Posterior vena cava (tissue), 2 donors: ENCODE results near the gene BATF2. TPM values are rescaled to one million over a fixed set of nuclear protein-coding genes. Genes with fewer than 3 reads are reported as not detected.
"Not testable (repeated sequence)": the region's sequence is repeated elsewhere in the genome, so short reads cannot be mapped to it uniquely, and the experiment has no call there.

Source experiments
- DNase-seq: peaks from one replicate; pipeline ENCODE4 v3.0.0-alpha.2; 2020; ENCODE audit warnings: low spot score
- intact Hi-C, 2 donors: fragments of 100-400 bp; cut with DNase I; formaldehyde crosslinking; loops; one replicate each; pipeline versions ENCODE4 v1.14.1 to v1.14.2; 2022 to 2023
- total RNA-seq, 2 donors: library from RNA; stranded (reverse); fragmentation: NEBNext Ultra II Directional; extraction: Animal tissue kit (Norgen Biotek cat#: 25700); gene quantifications; one replicate each; pipeline ENCODE4 v1.2.1, GENCODE V29; 2021
- donor health status: DM: yes; HTN: yes; CAD: no.
- donor health status: DM: yes; HTN: yes; CAD: no.

Gene BATF2
- total RNA-seq, 2 donors from 2014 or later, result 1.7 to 1.8 TPM

GRCh38 chr11:65014726-65015227 is 18.0 kb upstream of the BATF2 start:
- intact Hi-C loops, result no loop called here

GRCh38 chr11:65013888-65014725 is 17.3 kb upstream of the BATF2 start, which contains the start of gene ARL2:
TSS of gene ARL2 (plus strand) at chr11:65014160. CDS start at chr11:65014208, 48 bp downstream.
- peak; percentile 97 for DNase-seq
- intact Hi-C loops, result no loop called here

More at GRCh38 chr11:65014726-65015227, 18.0 kb upstream of the BATF2 start:
- peak; percentile 88 for DNase-seq

GRCh38 chr11:65013130-65013887 is 16.5 kb upstream of the BATF2 start:
- peak; percentile 98 for DNase-seq
- intact Hi-C loops, result no loop called here

GRCh38 chr11:65008873-65009272 is 12.1 kb upstream of the BATF2 start:
- intact Hi-C loops, result no loop called here

GRCh38 chr11:65008016-65008415 is 11.2 kb upstream of the BATF2 start:
- no peak for DNase-seq
- intact Hi-C loops, result no loop called here

More at GRCh38 chr11:65008873-65009272, 12.1 kb upstream of the BATF2 start:
- DNase-seq, result no peak

- intact Hi-C loops, DNase-seq: not testable (repeated sequence)
Observed at GRCh38 chr11:65003968-65004367, 7.2 kb upstream of the BATF2 start.

GRCh38 chr11:65003282-65003681 is 6.5 kb upstream of the BATF2 start:
- intact Hi-C loops, result no loop called here
- DNase-seq, result no peak

GRCh38 chr11:65002706-65003105 is 5.9 kb upstream of the BATF2 start:
- intact Hi-C loops, result no loop called here
- DNase-seq, result no peak

GRCh38 chr11:64999478-64999877 is 2.7 kb upstream of the BATF2 start:
- no peak for DNase-seq
- intact Hi-C loops, result no loop called here

- no peak for DNase-seq
- intact Hi-C loops, result no loop called here
Observed at GRCh38 chr11:64998690-64999431, 2.1 kb upstream of the BATF2 start.

- intact Hi-C loops, result no loop called here
Observed at GRCh38 chr11:64998141-64998540, 1.4 kb upstream of the BATF2 start.

GRCh38 chr11:64996327-64996709 is 453 bp downstream of the BATF2 start:
- intact Hi-C loops, result no loop called here
- DNase-seq, result no peak

More at GRCh38 chr11:64998141-64998540, 1.4 kb upstream of the BATF2 start:
- DNase-seq, result no peak

GRCh38 chr11:64994318-64994717 is 2.5 kb downstream of the BATF2 start:
- no peak for DNase-seq
- intact Hi-C loops, result no loop called here

GRCh38 chr11:64990222-64990923 is 6.4 kb downstream of the BATF2 start:
- DNase-seq, result peak; percentile 86
- intact Hi-C loops, result no loop called here

GRCh38 chr11:64989416-64989815 is 7.4 kb downstream of the BATF2 start:
- DNase-seq, result no peak
- intact Hi-C loops, result loop anchor here in 1 of 2 donors (5.0 kb wide), 1 partner anchor 57 kb away; no protein-coding TSS in a partner anchor

- intact Hi-C loops, result loop anchor here in 1 of 2 donors (5.0 kb wide), 1 partner anchor 56 kb away; no protein-coding TSS in a partner anchor
- no peak for DNase-seq
Observed at GRCh38 chr11:64987998-64988854, 8.5 kb downstream of the BATF2 start.

GRCh38 chr11:64983339-64983738 is 13.4 kb downstream of the BATF2 start:
- DNase-seq, intact Hi-C loops: not testable (repeated sequence)

- intact Hi-C loops, result no loop called here
- DNase-seq, result peak; percentile 70
Observed at GRCh38 chr11:64976651-64977050, 20.1 kb downstream of the BATF2 start.
